GM23338 (cell line): ENCODE results near the gene PPM1E.

Experiments
- CTCF ChIP-seq, 2 experiments: fragments of 200-600 bp in 1 of 2; sonication (generic) in 1 of 2; conservative IDR thresholded peaks; 2 replicates each; pipeline versions ENCODE4 v1.5.1 to v1.6.1; 2016 to 2017; ENCODE audit warnings: antibody characterized with exemption in 2 of 2, low read depth in 2 of 2, mild to moderate bottlenecking in 2 of 2, moderate library complexity in 1 of 2
- EZH2 ChIP-seq: fragments of 200-600 bp; sonication (generic); IDR thresholded peaks from one replicate; pipeline ENCODE4 v1.8.0; 2017; ENCODE audit warnings: antibody characterized with exemption, mild to moderate bottlenecking, low read depth; ENCODE audit not compliant: unreplicated experiment
- EZH2phosphoT487 ChIP-seq: fragments of 200-600 bp; sonication (generic); IDR thresholded peaks from one replicate; pipeline ENCODE4 v1.8.1; 2018; ENCODE audit warnings: antibody characterized with exemption; ENCODE audit not compliant: unreplicated experiment
- POLR2AphosphoS5 ChIP-seq: IDR thresholded peaks from 2 replicates; pipeline ENCODE4 v1.6.1; 2016; ENCODE audit warnings: antibody characterized with exemption, low read depth
- ZNF114 ChIP-seq: fragments of 250-450 bp; sonication (Bioruptor Pico); IDR thresholded peaks from 2 replicates; pipeline ENCODE4 v1.5.0; 2020; ENCODE audit warnings: mild to moderate bottlenecking, moderate library complexity
- TF ChIP-seq, protein P1 (sequence below): IDR thresholded peaks from 2 replicates; pipeline ENCODE4 v1.6.1; 2016; ENCODE audit warnings: antibody characterized with exemption

DNA sequence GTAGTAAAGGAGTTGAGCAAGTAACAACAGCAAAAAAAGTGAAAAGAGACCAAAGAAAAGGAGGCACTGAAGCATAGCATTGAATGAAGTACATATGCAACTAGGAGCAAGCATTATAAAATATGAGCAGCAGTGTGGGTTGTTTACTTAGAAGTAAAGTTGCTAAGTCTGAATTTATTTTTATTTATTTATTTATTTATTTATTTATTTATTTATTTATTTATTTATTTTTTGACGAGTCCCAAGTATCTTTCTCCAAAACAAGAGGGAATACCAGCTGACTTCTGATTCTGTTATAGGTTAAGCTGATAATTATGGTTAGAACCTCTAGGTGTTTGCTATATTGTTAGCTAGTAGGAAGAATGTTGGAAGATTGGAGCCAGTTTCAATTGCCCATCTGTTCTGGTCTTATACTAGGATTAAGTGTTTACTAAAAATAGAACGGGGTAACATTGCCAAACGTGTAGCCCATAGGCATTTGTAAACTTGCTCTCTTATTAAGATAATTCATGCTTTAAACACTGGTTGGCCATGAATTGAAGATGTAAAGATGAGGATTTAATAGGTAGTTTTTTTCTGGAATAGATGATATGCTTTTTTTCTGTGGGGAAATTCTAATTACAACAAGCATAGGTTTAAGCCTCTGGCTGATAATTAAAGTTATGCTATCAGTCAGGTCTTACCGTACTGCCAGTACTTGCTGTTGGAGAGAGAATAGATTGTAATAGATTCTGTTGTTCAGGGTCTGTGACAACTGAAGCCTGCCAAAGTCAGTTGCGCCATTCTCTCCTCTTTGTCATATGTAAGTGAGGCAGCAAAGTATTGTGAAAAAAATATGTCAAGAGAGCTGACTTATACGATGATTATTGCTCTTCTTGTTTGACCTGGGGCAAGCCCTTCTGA, 66.7 kb downstream of the PPM1E start:
- TF ChIP-seq POLR2AphosphoS5, result no peak
- no peak for TF ChIP-seq EZH2phosphoT487
- TF ChIP-seq, protein P1, sequence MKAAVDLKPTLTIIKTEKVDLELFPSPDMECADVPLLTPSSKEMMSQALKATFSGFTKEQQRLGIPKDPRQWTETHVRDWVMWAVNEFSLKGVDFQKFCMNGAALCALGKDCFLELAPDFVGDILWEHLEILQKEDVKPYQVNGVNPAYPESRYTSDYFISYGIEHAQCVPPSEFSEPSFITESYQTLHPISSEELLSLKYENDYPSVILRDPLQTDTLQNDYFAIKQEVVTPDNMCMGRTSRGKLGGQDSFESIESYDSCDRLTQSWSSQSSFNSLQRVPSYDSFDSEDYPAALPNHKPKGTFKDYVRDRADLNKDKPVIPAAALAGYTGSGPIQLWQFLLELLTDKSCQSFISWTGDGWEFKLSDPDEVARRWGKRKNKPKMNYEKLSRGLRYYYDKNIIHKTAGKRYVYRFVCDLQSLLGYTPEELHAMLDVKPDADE, result no peak
- TF ChIP-seq EZH2, result no peak
- no peak for TF ChIP-seq CTCF (conservative IDR thresholded peaks at IDR 0.05; ENCODE audit: low read depth in 2 of 2)
- no peak for TF ChIP-seq ZNF114 (CRISPR knock-in tag)
